GM23338 (cell line): ENCODE results near the gene DUSP1. TPM values are rescaled to one million over a fixed set of nuclear protein-coding genes. Genes with fewer than 3 reads are reported as not detected.
A peak's percentile ranks its signal among the peaks of the same experiment; 100 is the strongest.

Experiments used
- ATAC-seq: fragments of 200-7000 bp; cut with Tn5 transposase; 3 replicates; pipeline ENCODE4 v1.9.1; 2020
- DNase-seq: peaks from one replicate; pipeline ENCODE4 v3.0.0-alpha.2; 2015; ENCODE audit warnings: low spot score
- H2AFZ ChIP-seq: fragments of 200-600 bp; sonication (generic); 2 replicates; pipeline ENCODE4 v1.8.0; 2016; ENCODE audit warnings: antibody characterized with exemption, mild to moderate bottlenecking, moderate library complexity
- H3F3A ChIP-seq: fragments of 200-600 bp; sonication (generic); replicated peaks from 2 replicates; pipeline ENCODE4 v1.8.0; 2017; ENCODE audit warnings: antibody characterized with exemption, mixed run types, low read depth
- H3K27ac ChIP-seq: fragments of 200-600 bp; sonication (generic); 2 replicates; pipeline ENCODE4 v1.6.1; 2016; ENCODE audit warnings: low read depth
- H3K27me3 ChIP-seq: fragments of 200-600 bp; sonication (generic); 2 replicates; pipeline ENCODE4 v1.8.0; 2016; ENCODE audit warnings: mild to moderate bottlenecking, mixed run types, moderate library complexity; ENCODE audit not compliant: insufficient read depth
- H3K36me3 ChIP-seq: fragments of 200-600 bp; sonication (generic); 2 replicates; pipeline ENCODE4 v1.8.0; 2016; ENCODE audit warnings: mild to moderate bottlenecking; ENCODE audit not compliant: insufficient read depth
- H3K4me1 ChIP-seq: fragments of 200-600 bp; sonication (generic); 2 replicates; pipeline ENCODE4 v1.8.0; 2016; ENCODE audit warnings: mild to moderate bottlenecking, moderate library complexity; ENCODE audit not compliant: insufficient read depth
- H3K4me2 ChIP-seq: fragments of 200-600 bp; sonication (generic); 2 replicates; pipeline ENCODE4 v1.7.1; 2017; ENCODE audit warnings: mixed run types
- H3K4me3 ChIP-seq: fragments of 200-600 bp; sonication (generic); 2 replicates; pipeline ENCODE4 v1.6.1; 2016; ENCODE audit warnings: mixed run types
- H3K79me2 ChIP-seq: fragments of 200-600 bp; sonication (generic); replicated peaks from 2 replicates; pipeline ENCODE4 v1.8.0; 2017; ENCODE audit warnings: mild to moderate bottlenecking; ENCODE audit not compliant: insufficient read depth
- H3K9me2 ChIP-seq: fragments of 200-600 bp; sonication (generic); 2 replicates; pipeline ENCODE4 v1.8.0; 2017; ENCODE audit not compliant: insufficient read depth
- H4K20me1 ChIP-seq: fragments of 200-600 bp; sonication (generic); replicated peaks from 2 replicates; pipeline ENCODE4 v1.8.0; 2017; ENCODE audit warnings: mild to moderate bottlenecking; ENCODE audit not compliant: insufficient read depth
- H3K27ac Mint-ChIP-seq: 2 replicates; pipeline ENCODE4 v1.8.0; 2020; ENCODE audit warnings: inconsistent platforms, mild to moderate bottlenecking, moderate library complexity, mixed read lengths
- H3K27me3 Mint-ChIP-seq: 3 replicates; pipeline ENCODE4 v1.8.0; 2022; ENCODE audit warnings: low read depth, mild to moderate bottlenecking, moderate library complexity, mixed read lengths, inconsistent platforms; ENCODE audit not compliant: insufficient read depth, poor library complexity
- H3K36me3 Mint-ChIP-seq: 3 replicates; pipeline ENCODE4 v1.8.0; 2021; ENCODE audit warnings: low read depth, mild to moderate bottlenecking, inconsistent platforms, moderate library complexity, mixed read lengths
- H3K4me1 Mint-ChIP-seq: 3 replicates; pipeline ENCODE4 v1.8.0; 2020; ENCODE audit warnings: mild to moderate bottlenecking, inconsistent platforms, mixed read lengths
- H3K4me3 Mint-ChIP-seq: 3 replicates; pipeline ENCODE4 v1.8.0; 2021; ENCODE audit warnings: moderate library complexity, mild to moderate bottlenecking, inconsistent platforms, mixed read lengths
- H3K9me3 Mint-ChIP-seq: 3 replicates; pipeline ENCODE4 v1.8.0; 2020; ENCODE audit warnings: moderate library complexity, mild to moderate bottlenecking, inconsistent platforms, mixed read lengths
- CREB1 ChIP-seq: fragments of 250-450 bp; sonication (Bioruptor Pico); IDR thresholded peaks from 2 replicates; pipeline ENCODE4 v1.5.0; 2020; ENCODE audit warnings: low read depth, mild to moderate bottlenecking, moderate library complexity
- EZH2 ChIP-seq: fragments of 200-600 bp; sonication (generic); IDR thresholded peaks from one replicate; pipeline ENCODE4 v1.8.0; 2017; ENCODE audit warnings: antibody characterized with exemption, mild to moderate bottlenecking, low read depth; ENCODE audit not compliant: unreplicated experiment
- EZH2phosphoT487 ChIP-seq: fragments of 200-600 bp; sonication (generic); IDR thresholded peaks from one replicate; pipeline ENCODE4 v1.8.1; 2018; ENCODE audit warnings: antibody characterized with exemption; ENCODE audit not compliant: unreplicated experiment
- JUNB ChIP-seq: IDR thresholded peaks from one replicate; pipeline ENCODE4 v1.6.1; 2016; ENCODE audit warnings: antibody characterized with exemption; ENCODE audit not compliant: unreplicated experiment
- NANOG ChIP-seq: IDR thresholded peaks from 2 replicates; pipeline ENCODE4 v1.6.1; 2016; ENCODE audit warnings: antibody characterized with exemption, borderline replicate concordance
- POLR2AphosphoS5 ChIP-seq: IDR thresholded peaks from 2 replicates; pipeline ENCODE4 v1.6.1; 2016; ENCODE audit warnings: antibody characterized with exemption, low read depth
- STAT1 ChIP-seq: IDR thresholded peaks from one replicate; pipeline ENCODE4 v1.6.1; 2016; ENCODE audit warnings: antibody characterized with exemption; ENCODE audit not compliant: unreplicated experiment
- ZNF114 ChIP-seq: fragments of 250-450 bp; sonication (Bioruptor Pico); IDR thresholded peaks from 2 replicates; pipeline ENCODE4 v1.5.0; 2020; ENCODE audit warnings: mild to moderate bottlenecking, moderate library complexity
- ZNF331 ChIP-seq: fragments of 250-450 bp; sonication (Bioruptor Pico); IDR thresholded peaks from 2 replicates; pipeline ENCODE4 v1.5.0; 2020; ENCODE audit warnings: low read depth, mild to moderate bottlenecking, moderate library complexity
- polyA plus RNA-seq: library from polyadenylated mRNA; unstranded; fragments of >200 nt; fragmentation: Nextera tagmentation; extraction: Ambion mirVana; gene quantifications from 2 replicates; pipeline ENCODE4 v1.2.1, GENCODE V29; 2016
- total RNA-seq: library from RNA; depleted of rRNA; stranded (reverse); fragments of >200 nt; shearing (Covaris generic); gene quantifications from 2 replicates; pipeline ENCODE4 v1.2.3, GENCODE V29; 2014
- TF ChIP-seq, protein P1 (sequence below): IDR thresholded peaks from one replicate; pipeline ENCODE4 v1.6.1; 2018; ENCODE audit warnings: antibody characterized with exemption; ENCODE audit not compliant: unreplicated experiment
- TF ChIP-seq, protein P2 (sequence below), 2 experiments: fragments of 200-600 bp in 1 of 2; sonication (generic) in 1 of 2; conservative IDR thresholded peaks; 2 replicates each; pipeline versions ENCODE4 v1.5.1 to v1.6.1; 2016 to 2017; ENCODE audit warnings: antibody characterized with exemption in 2 of 2, low read depth in 2 of 2, mild to moderate bottlenecking in 2 of 2, moderate library complexity in 1 of 2
- TF ChIP-seq, protein P3 (sequence below): fragments of 250-450 bp; sonication (Bioruptor Pico); IDR thresholded peaks from 2 replicates; pipeline ENCODE4 v1.5.0; 2020; ENCODE audit warnings: mild to moderate bottlenecking, moderate library complexity
- TF ChIP-seq, protein P4 (sequence below): IDR thresholded peaks from 2 replicates; pipeline ENCODE4 v1.6.1; 2016; ENCODE audit warnings: antibody characterized with exemption

DUSP1 gene
- total and polyA plus RNA-seq, 2 experiments from 2014 or later, result 9.7 to 17.2 TPM

DNA sequence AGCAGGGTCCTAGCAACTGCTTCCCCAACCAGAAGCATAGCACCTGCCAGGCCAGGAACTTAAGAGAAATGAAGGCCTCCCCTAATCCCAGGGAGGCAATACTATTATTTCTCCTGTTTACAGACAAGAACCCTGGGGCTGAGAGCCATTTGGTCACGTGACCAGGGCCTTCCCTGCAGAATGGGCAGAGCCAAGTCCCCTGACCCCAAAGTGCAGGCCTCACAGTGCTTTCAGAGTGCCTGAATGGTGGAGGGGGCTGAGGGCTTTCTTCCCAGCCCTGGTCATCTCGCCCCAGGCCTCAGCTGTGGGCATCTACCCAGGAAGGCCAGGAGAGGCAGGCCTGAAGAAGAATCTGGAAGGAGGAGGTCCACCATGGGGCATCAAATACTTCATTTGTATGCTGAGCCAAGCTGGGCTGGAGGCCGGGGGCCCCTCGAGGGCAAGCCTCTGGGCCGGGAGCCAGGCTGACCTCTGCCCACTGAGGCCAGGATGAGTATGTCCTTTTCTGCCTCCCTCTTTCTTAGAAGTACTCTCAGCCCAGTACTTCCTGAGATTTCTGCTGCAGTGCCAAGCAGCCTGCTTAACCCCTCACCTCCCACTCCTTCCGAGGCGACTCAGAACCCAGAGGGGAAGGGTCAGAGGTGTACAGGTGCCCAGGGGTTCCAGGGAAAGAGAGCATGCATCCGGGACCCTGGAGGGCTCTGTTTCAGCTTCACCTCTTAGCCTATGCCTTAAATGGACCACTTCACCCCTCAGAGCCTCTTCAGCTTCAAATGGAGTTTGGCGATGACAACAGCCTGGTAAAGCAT is 18.9 kb upstream of the DUSP1 start:
- no peaks in the 10 kb centered on the region for H3F3A ChIP-seq
- Mint-ChIP-seq H3K27ac (no peak overlapping the region), H3K9me3 (no peaks in the 10 kb centered on the region), H3K36me3 (no peaks in the 10 kb centered on the region), H3K4me1 (peaks cover 5% of the 10 kb centered on the region; the same call in 2 of the 3 replicates), H3K4me3 (no peak overlapping the region), H3K27me3 (peaks cover 6% of the 10 kb centered on the region)
- H3K4me2 ChIP-seq, result no peak overlapping the region
- no peaks in the 10 kb centered on the region for H3K9me2 ChIP-seq
- ATAC-seq, result no peak; the same call in 2 of the 3 replicates
- peaks cover 6% of the 10 kb centered on the region; the same call in 1 of the 2 replicates for H3K4me1 ChIP-seq
- H3K27ac ChIP-seq, result no peak overlapping the region
- peak overlapping the region; percentile 87 for H2AFZ ChIP-seq
- no peaks in the 10 kb centered on the region for H3K79me2 ChIP-seq
- H4K20me1 ChIP-seq, result no peaks in the 10 kb centered on the region
- H3K36me3 ChIP-seq, result no peaks in the 10 kb centered on the region
- DNase-seq, result no peak
- TF ChIP-seq, protein P1, sequence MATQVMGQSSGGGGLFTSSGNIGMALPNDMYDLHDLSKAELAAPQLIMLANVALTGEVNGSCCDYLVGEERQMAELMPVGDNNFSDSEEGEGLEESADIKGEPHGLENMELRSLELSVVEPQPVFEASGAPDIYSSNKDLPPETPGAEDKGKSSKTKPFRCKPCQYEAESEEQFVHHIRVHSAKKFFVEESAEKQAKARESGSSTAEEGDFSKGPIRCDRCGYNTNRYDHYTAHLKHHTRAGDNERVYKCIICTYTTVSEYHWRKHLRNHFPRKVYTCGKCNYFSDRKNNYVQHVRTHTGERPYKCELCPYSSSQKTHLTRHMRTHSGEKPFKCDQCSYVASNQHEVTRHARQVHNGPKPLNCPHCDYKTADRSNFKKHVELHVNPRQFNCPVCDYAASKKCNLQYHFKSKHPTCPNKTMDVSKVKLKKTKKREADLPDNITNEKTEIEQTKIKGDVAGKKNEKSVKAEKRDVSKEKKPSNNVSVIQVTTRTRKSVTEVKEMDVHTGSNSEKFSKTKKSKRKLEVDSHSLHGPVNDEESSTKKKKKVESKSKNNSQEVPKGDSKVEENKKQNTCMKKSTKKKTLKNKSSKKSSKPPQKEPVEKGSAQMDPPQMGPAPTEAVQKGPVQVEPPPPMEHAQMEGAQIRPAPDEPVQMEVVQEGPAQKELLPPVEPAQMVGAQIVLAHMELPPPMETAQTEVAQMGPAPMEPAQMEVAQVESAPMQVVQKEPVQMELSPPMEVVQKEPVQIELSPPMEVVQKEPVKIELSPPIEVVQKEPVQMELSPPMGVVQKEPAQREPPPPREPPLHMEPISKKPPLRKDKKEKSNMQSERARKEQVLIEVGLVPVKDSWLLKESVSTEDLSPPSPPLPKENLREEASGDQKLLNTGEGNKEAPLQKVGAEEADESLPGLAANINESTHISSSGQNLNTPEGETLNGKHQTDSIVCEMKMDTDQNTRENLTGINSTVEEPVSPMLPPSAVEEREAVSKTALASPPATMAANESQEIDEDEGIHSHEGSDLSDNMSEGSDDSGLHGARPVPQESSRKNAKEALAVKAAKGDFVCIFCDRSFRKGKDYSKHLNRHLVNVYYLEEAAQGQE, result no peak
- TF ChIP-seq POLR2AphosphoS5 (no peak), JUNB (no peak), EZH2phosphoT487 (no peak), ZNF331 (CRISPR knock-in tag) (no peak), NANOG (no peak), EZH2 (no peak), STAT1 (no peak), ZNF114 (CRISPR knock-in tag) (no peak), CREB1 (no peak)
- TF ChIP-seq, protein P2, sequence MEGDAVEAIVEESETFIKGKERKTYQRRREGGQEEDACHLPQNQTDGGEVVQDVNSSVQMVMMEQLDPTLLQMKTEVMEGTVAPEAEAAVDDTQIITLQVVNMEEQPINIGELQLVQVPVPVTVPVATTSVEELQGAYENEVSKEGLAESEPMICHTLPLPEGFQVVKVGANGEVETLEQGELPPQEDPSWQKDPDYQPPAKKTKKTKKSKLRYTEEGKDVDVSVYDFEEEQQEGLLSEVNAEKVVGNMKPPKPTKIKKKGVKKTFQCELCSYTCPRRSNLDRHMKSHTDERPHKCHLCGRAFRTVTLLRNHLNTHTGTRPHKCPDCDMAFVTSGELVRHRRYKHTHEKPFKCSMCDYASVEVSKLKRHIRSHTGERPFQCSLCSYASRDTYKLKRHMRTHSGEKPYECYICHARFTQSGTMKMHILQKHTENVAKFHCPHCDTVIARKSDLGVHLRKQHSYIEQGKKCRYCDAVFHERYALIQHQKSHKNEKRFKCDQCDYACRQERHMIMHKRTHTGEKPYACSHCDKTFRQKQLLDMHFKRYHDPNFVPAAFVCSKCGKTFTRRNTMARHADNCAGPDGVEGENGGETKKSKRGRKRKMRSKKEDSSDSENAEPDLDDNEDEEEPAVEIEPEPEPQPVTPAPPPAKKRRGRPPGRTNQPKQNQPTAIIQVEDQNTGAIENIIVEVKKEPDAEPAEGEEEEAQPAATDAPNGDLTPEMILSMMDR (conservative IDR thresholded peaks at IDR 0.05; ENCODE audit: low read depth in 2 of 2), result no peak
- TF ChIP-seq, protein P3, sequence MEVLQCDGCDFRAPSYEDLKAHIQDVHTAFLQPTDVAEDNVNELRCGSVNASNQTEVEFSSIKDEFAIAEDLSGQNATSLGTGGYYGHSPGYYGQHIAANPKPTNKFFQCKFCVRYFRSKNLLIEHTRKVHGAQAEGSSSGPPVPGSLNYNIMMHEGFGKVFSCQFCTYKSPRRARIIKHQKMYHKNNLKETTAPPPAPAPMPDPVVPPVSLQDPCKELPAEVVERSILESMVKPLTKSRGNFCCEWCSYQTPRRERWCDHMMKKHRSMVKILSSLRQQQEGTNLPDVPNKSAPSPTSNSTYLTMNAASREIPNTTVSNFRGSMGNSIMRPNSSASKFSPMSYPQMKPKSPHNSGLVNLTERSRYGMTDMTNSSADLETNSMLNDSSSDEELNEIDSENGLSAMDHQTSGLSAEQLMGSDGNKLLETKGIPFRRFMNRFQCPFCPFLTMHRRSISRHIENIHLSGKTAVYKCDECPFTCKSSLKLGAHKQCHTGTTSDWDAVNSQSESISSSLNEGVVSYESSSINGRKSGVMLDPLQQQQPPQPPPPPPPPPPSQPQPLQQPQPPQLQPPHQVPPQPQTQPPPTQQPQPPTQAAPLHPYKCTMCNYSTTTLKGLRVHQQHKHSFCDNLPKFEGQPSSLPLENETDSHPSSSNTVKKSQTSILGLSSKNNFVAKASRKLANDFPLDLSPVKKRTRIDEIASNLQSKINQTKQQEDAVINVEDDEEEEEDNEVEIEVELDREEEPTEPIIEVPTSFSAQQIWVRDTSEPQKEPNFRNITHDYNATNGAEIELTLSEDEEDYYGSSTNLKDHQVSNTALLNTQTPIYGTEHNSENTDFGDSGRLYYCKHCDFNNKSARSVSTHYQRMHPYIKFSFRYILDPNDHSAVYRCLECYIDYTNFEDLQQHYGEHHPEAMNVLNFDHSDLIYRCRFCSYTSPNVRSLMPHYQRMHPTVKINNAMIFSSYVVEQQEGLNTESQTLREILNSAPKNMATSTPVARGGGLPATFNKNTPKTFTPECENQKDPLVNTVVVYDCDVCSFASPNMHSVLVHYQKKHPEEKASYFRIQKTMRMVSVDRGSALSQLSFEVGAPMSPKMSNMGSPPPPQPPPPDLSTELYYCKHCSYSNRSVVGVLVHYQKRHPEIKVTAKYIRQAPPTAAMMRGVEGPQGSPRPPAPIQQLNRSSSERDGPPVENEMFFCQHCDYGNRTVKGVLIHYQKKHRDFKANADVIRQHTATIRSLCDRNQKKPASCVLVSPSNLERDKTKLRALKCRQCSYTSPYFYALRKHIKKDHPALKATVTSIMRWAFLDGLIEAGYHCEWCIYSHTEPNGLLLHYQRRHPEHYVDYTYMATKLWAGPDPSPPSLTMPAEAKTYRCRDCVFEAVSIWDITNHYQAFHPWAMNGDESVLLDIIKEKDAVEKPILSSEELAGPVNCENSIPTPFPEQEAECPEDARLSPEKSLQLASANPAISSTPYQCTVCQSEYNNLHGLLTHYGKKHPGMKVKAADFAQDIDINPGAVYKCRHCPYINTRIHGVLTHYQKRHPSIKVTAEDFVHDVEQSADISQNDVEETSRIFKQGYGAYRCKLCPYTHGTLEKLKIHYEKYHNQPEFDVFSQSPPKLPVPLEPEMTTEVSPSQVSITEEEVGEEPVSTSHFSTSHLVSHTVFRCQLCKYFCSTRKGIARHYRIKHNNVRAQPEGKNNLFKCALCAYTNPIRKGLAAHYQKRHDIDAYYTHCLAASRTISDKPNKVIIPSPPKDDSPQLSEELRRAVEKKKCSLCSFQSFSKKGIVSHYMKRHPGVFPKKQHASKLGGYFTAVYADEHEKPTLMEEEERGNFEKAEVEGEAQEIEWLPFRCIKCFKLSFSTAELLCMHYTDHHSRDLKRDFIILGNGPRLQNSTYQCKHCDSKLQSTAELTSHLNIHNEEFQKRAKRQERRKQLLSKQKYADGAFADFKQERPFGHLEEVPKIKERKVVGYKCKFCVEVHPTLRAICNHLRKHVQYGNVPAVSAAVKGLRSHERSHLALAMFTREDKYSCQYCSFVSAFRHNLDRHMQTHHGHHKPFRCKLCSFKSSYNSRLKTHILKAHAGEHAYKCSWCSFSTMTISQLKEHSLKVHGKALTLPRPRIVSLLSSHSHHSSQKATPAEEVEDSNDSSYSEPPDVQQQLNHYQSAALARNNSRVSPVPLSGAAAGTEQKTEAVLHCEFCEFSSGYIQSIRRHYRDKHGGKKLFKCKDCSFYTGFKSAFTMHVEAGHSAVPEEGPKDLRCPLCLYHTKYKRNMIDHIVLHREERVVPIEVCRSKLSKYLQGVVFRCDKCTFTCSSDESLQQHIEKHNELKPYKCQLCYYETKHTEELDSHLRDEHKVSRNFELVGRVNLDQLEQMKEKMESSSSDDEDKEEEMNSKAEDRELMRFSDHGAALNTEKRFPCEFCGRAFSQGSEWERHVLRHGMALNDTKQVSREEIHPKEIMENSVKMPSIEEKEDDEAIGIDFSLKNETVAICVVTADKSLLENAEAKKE (CRISPR knock-in tag), result no peak
- TF ChIP-seq, protein P4, sequence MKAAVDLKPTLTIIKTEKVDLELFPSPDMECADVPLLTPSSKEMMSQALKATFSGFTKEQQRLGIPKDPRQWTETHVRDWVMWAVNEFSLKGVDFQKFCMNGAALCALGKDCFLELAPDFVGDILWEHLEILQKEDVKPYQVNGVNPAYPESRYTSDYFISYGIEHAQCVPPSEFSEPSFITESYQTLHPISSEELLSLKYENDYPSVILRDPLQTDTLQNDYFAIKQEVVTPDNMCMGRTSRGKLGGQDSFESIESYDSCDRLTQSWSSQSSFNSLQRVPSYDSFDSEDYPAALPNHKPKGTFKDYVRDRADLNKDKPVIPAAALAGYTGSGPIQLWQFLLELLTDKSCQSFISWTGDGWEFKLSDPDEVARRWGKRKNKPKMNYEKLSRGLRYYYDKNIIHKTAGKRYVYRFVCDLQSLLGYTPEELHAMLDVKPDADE, result no peak
- H3K27me3 ChIP-seq, result no peaks in the 10 kb centered on the region
- no peak overlapping the region for H3K4me3 ChIP-seq
